Measurements from ENCODE around the gene RPP14.
"Not testable (repeated sequence)": the region's sequence is repeated elsewhere in the genome, so short reads cannot be mapped to it uniquely, and the experiment has no call there.

The RPP14 gene

GRCh38 chr3:58332575-58333188 lies 26.6 kb downstream of the RPP14 start, which contains the start of gene PXK:
PXK (plus strand) TSS chr3:58332892; CDS start chr3:58332989, 97 bp downstream.
- DNase-seq (ENCODE audit: low spot score), result peak; percentile 75

GRCh38 chr3:58333206-58334012 lies 27.4 kb downstream of the RPP14 start:
- DNase-seq (ENCODE audit: low spot score), result peak; percentile 31

GRCh38 chr3:58334013-58334321 lies 27.9 kb downstream of the RPP14 start:
- no peak for DNase-seq (ENCODE audit: low spot score)

GRCh38 chr3:58334506-58334884 lies 28.4 kb downstream of the RPP14 start:
- no peak for DNase-seq (ENCODE audit: low spot score)

- no peak for DNase-seq (ENCODE audit: low spot score)
These were observed 29.6 kb downstream of the RPP14 start for GRCh38 chr3:58335652-58335947.

GRCh38 chr3:58336135-58336882 lies 30.3 kb downstream of the RPP14 start:
- DNase-seq (ENCODE audit: low spot score), result peak; percentile 90

- no peak for DNase-seq (ENCODE audit: low spot score)
These were observed 31.1 kb downstream of the RPP14 start for GRCh38 chr3:58337190-58337589.

GRCh38 chr3:58339146-58339545 lies 33.1 kb downstream of the RPP14 start:
- not testable (repeated sequence) for DNase-seq (ENCODE audit: low spot score)

- no peak for DNase-seq (ENCODE audit: low spot score)
These were observed 34.7 kb downstream of the RPP14 start for GRCh38 chr3:58340594-58341244.

GRCh38 chr3:58341376-58341775 lies 35.3 kb downstream of the RPP14 start:
- DNase-seq (ENCODE audit: low spot score), result no peak

GRCh38 chr3:58342676-58343075 lies 36.6 kb downstream of the RPP14 start:
- no peak for DNase-seq (ENCODE audit: low spot score)

GRCh38 chr3:58345457-58345856 lies 39.4 kb downstream of the RPP14 start:
- no peak for DNase-seq (ENCODE audit: low spot score)

- no peak for DNase-seq (ENCODE audit: low spot score)
These were observed 40.3 kb downstream of the RPP14 start for GRCh38 chr3:58346368-58346767.

GRCh38 chr3:58347984-58348383 lies 41.9 kb downstream of the RPP14 start:
- DNase-seq (ENCODE audit: low spot score), result no peak

GRCh38 chr3:58349792-58350626 lies 44.0 kb downstream of the RPP14 start:
- DNase-seq (ENCODE audit: low spot score), result no peak

- no peak for DNase-seq (ENCODE audit: low spot score)
These were observed 44.6 kb downstream of the RPP14 start for GRCh38 chr3:58350627-58351013.

GRCh38 chr3:58351920-58352319 lies 45.9 kb downstream of the RPP14 start:
- DNase-seq (ENCODE audit: low spot score), result no peak

GRCh38 chr3:58352626-58353025 lies 46.6 kb downstream of the RPP14 start:
- no peak for DNase-seq (ENCODE audit: low spot score)

- no peak for DNase-seq (ENCODE audit: low spot score)
These were observed 47.9 kb downstream of the RPP14 start for GRCh38 chr3:58353722-58354553.

GRCh38 chr3:58355179-58355578 lies 49.1 kb downstream of the RPP14 start:
- DNase-seq (ENCODE audit: low spot score), result no peak

GRCh38 chr3:58356054-58356453 lies 50.0 kb downstream of the RPP14 start:
- peak; percentile 22 for DNase-seq (ENCODE audit: low spot score)
